SK-N-MC (cell line): ENCODE measurements around the gene CABLES2.

Experiments
- EZH2 ChIP-seq: fragments of 200-600 bp; sonication (generic); IDR thresholded peaks from one replicate; pipeline ENCODE4 v1.6.1; 2017; ENCODE audit warnings: antibody characterized with exemption
- POLR2AphosphoS5 ChIP-seq: IDR thresholded peaks from 2 replicates; pipeline ENCODE4 v1.6.1; 2012; ENCODE audit warnings: mild to moderate bottlenecking, low read depth, low read length, borderline replicate concordance

- no peak for TF ChIP-seq EZH2
- TF ChIP-seq POLR2AphosphoS5, result 0 out of 2 replicates have a peak, but pooled peaks have one; percentile 10
Measured at GRCh38 chr20:62395311-62396242, 11.5 kb downstream of the CABLES2 start.
